GM20000 (cell line): Measurements from ENCODE around the gene ZNF446.

ENCODE experiments used
- DNase-seq: peaks from one replicate; pipeline ENCODE4 v3.0.0; 2012; ENCODE audit warnings: low spot score
- TF ChIP-seq, protein P1 (sequence below): IDR thresholded peaks from 2 replicates; pipeline ENCODE4 v1.5.1; 2012; ENCODE audit warnings: mild to moderate bottlenecking, control low read depth; ENCODE audit errors: extremely low read depth, missing control alignments

Gene ZNF446

DNA sequence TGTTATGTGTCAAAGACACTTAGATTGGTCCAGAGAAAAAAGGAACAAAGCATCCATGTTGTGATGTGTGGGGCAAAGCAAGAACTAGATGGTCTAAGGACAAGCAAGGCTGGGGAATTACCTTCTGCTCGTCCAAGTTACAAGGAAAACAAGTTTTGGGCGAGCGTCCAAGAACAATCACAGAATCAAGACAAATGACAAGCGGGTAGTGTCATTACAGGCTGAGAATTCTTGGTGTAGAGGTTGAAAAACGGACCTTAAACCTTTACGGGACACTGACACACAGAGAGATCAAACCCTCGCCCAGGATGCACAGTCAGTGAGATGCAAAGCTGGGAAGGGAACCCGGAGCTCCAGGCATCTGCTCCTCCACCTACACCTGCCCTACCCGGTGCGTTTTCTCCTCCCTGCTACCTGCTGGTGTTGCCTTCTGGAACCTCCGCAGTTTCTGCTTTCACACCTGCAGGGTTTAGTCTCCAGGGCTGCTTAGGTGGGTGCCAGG lies 25.2 kb upstream of the ZNF446 start:
- TF ChIP-seq, protein P1, sequence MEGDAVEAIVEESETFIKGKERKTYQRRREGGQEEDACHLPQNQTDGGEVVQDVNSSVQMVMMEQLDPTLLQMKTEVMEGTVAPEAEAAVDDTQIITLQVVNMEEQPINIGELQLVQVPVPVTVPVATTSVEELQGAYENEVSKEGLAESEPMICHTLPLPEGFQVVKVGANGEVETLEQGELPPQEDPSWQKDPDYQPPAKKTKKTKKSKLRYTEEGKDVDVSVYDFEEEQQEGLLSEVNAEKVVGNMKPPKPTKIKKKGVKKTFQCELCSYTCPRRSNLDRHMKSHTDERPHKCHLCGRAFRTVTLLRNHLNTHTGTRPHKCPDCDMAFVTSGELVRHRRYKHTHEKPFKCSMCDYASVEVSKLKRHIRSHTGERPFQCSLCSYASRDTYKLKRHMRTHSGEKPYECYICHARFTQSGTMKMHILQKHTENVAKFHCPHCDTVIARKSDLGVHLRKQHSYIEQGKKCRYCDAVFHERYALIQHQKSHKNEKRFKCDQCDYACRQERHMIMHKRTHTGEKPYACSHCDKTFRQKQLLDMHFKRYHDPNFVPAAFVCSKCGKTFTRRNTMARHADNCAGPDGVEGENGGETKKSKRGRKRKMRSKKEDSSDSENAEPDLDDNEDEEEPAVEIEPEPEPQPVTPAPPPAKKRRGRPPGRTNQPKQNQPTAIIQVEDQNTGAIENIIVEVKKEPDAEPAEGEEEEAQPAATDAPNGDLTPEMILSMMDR: no peak

DNA sequence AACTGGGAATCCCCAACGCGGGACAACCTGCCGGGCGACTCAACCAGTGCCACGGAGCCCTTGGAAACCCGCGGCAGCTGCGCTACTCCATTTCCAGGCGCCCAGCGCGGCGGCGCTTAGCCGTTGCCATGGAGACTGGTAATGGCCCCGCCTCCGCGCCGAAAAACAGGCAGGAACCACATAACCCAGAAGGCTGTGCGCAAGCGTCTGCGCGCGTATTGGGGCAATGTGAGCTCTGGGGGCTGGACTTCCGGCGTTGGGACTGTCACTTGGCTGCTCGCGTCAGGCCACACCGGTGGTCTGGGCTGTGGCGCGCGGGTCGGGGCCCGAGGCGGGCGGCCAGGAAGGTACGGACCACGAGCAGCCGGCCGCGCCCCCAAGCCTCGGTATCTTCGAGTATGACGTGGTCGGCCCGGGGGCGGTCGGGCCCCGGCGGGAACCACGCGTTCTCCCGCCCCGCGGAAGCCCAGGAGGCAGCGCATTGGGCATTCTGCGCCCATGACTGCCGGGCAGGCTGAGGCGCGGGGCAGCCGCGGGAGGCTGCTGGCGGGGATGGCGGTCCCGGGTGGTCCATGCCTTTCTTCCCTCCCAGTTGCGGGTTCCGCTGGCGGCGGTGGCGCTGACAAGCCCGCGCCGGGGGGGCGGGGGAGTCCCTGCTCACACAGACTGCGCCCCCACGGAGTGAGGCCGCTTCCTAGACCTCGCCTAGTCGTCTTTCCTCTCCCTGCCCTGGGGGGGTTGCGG lies 24.6 kb upstream of the ZNF446 start, which contains the start of gene ZNF324B:
TSS of gene ZNF324B (plus strand) at position 265 of the 744 bp plus-strand sequence. CDS start 2,080 bp downstream, outside the sequence.
- DNase-seq: peak; percentile 97
- TF ChIP-seq, protein P1: no peak

More for the DNA sequence above, 25.2 kb upstream of the ZNF446 start:
- no peak for DNase-seq

DNA sequence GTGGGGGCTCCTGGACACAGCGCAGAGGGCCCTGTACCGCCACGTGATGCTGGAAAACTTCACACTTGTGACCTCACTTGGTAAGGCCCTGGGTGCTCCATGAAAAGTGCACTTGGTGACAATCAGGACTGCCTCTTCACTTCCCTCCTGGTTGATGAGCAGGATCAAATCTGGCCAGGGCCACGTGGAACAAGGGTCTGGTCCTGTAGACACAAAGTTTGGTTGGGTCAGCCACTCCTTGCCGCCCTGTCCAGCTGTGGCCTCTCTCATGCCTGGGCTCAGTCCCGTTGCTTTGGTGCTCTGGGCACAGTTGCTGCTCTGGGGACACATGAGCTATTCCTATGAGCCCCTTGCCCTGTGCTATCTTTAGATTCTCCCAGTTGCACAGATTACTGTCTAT lies 22.4 kb upstream of the ZNF446 start:
- TF ChIP-seq, protein P1: no peak

DNA sequence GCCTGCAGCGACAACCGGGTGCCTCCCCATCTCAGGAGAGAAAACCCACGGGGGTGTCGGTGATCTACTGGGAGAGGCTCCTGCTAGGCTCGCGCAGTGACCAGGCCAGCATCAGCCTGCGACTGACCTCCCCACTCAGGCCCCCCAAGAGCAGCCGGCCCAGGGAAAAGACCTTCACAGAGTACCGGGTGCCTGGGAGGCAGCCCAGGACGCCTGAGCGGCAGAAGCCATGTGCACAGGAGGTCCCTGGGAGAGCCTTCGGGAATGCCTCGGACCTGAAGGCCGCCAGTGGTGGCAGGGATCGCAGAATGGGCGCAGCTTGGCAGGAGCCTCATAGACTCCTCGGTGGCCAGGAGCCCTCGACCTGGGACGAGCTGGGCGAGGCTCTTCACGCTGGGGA lies 20.8 kb upstream of the ZNF446 start:
- no peak for DNase-seq
- TF ChIP-seq, protein P1: no peak

More for the DNA sequence above, 22.4 kb upstream of the ZNF446 start:
- no peak for DNase-seq

DNA sequence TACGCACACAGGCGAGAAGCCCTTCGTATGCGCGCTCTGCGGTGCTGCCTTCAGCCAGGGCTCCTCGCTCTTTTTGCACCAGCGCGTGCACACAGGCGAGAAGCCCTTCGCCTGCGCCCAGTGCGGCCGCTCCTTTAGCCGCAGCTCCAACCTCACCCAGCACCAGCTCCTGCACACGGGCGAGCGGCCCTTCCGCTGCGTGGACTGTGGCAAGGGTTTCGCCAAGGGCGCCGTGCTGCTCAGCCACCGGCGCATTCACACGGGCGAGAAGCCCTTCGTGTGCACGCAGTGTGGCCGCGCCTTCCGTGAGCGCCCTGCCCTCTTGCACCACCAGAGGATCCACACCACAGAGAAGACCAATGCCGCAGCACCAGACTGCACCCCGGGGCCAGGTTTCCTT lies 20.0 kb upstream of the ZNF446 start:
- no peak for DNase-seq
- TF ChIP-seq, protein P1: no peak

DNA sequence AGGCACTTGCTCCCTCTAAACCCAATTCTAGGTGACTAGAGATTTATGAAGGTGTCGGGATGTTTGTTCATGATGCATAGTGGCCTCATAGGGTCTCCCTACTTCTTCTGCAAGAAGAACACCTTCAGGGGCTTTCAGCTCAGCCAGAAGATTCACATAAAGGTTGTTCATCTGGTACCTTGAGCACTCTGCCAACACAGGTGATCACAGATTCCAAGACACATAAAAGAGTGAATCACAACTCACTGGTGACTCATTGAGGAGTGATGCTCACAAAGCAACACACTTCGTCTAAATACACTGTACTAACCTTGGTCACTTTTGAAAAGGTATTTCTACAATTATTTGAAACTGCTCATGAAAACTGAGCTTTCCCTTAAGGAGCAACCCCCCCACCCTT lies 16.1 kb upstream of the ZNF446 start:
- no peak for DNase-seq
- TF ChIP-seq, protein P1: no peak

- DNase-seq: no peak
- TF ChIP-seq, protein P1: no peak
These were observed 9.9 kb upstream of the ZNF446 start for GRCh38 chr19:58466089-58466759.
